Amniotic stem cell (primary cell): ENCODE measurements around the gene PLCXD1.
"Not testable (repeated sequence)": the region's sequence is repeated elsewhere in the genome, so short reads cannot be mapped to it uniquely, and the experiment has no call there.

Source experiments
- DNase-seq: peaks from one replicate; lab custom pipeline; 2025; lab: John Stamatoyannopoulos, UW

The PLCXD1 gene

GRCh38 chrX:351324-351641 lies 70.1 kb downstream of the PLCXD1 start:
- not testable (repeated sequence) for DNase-seq

GRCh38 chrX:351736-352135 lies 70.6 kb downstream of the PLCXD1 start:
- DNase-seq: no peak

- DNase-seq: no peak
These were observed 71.0 kb downstream of the PLCXD1 start for GRCh38 chrX:352181-352580.

GRCh38 chrX:352582-353314 lies 71.6 kb downstream of the PLCXD1 start:
- DNase-seq: no peak
